IMR-90 (cell line): ENCODE measurements around the gene KCNMA1. TPM values are rescaled to one million over a fixed set of nuclear protein-coding genes. Genes with fewer than 3 reads are reported as not detected.
A peak's percentile ranks its signal among the peaks of the same experiment; 100 is the strongest.

Experiments
- ATAC-seq: fragments of 200-7000 bp; cut with Tn5 transposase; 2 replicates; pipeline ENCODE4 v1.9.1; 2020; ENCODE audit warnings: low read depth, mild to moderate bottlenecking, moderate library complexity
- BruUV-seq: library from RNA; stranded (reverse); fragments of 400-500 nt; replicated peaks from 2 replicates; lab custom pipeline; 2021; lab: Mats Ljungman, UMichigan
- CTCF ChIA-PET: fragments of 300-600 bp; formaldehyde crosslinking; extraction: SDS; loops from one replicate; lab custom pipeline; 2021; ENCODE audit warnings: antibody characterized with exemption; lab: Yijun Ruan, JAX
- POLR2A ChIA-PET: fragments of 300-600 bp; sonication (Branson Sonifier 250); formaldehyde crosslinking; loops from one replicate; lab custom pipeline; 2022; ENCODE audit warnings: antibody characterized with exemption; ENCODE audit not compliant: unreplicated experiment; lab: Charles Lee
- DNase-seq: peaks from one replicate; pipeline ENCODE4 v3.0.0; 2013
- H2AFZ ChIP-seq: replicated peaks from 2 replicates; pipeline ENCODE3; 2013; ENCODE audit warnings: low read length, mild to moderate bottlenecking; ENCODE audit not compliant: poor library complexity
- H2AK5ac ChIP-seq: 2 replicates; pipeline ENCODE4 v1.6.1; 2013; ENCODE audit warnings: low read depth, low read length, inconsistent platforms
- H2AK9ac ChIP-seq: replicated peaks from 2 replicates; pipeline ENCODE3; 2013; ENCODE audit warnings: mild to moderate bottlenecking, low read depth, low read length, moderate library complexity; ENCODE audit not compliant: poor library complexity
- H2BK120ac ChIP-seq: 2 replicates; pipeline ENCODE4 v1.6.1; 2013; ENCODE audit warnings: low read depth, low read length, inconsistent platforms
- H2BK15ac ChIP-seq: 3 replicates; pipeline ENCODE4 v1.6.1; 2013; ENCODE audit warnings: low read depth, low read length, inconsistent platforms
- H2BK20ac ChIP-seq: 2 replicates; pipeline ENCODE4 v1.6.1; 2013; ENCODE audit warnings: low read depth, mild to moderate bottlenecking, inconsistent platforms, low read length, moderate library complexity
- H2BK5ac ChIP-seq: 2 replicates; pipeline ENCODE4 v1.6.1; 2013; ENCODE audit warnings: mild to moderate bottlenecking, low read depth, low read length, inconsistent platforms; ENCODE audit not compliant: poor library complexity, severe bottlenecking
- H3K14ac ChIP-seq: replicated peaks from 2 replicates; pipeline ENCODE4 v1.6.1; 2013; ENCODE audit warnings: low read depth, low read length, inconsistent platforms
- H3K18ac ChIP-seq: 2 replicates; pipeline ENCODE4 v1.6.1; 2013; ENCODE audit warnings: low read depth, low read length, control low read depth
- H3K23ac ChIP-seq: 2 replicates; pipeline ENCODE4 v1.6.1; 2013; ENCODE audit warnings: low read depth, low read length, inconsistent platforms
- H3K27ac ChIP-seq: 2 replicates; pipeline ENCODE4 v1.5.1; 2013; ENCODE audit warnings: mild to moderate bottlenecking, control low read depth, low read length; ENCODE audit not compliant: insufficient read depth
- H3K27me3 ChIP-seq: 2 replicates; pipeline ENCODE4 v1.6.1; 2013; ENCODE audit warnings: low read length; ENCODE audit not compliant: control insufficient read depth, insufficient read depth
- H3K36me3 ChIP-seq: 2 replicates; pipeline ENCODE4 v1.6.1; 2013; ENCODE audit warnings: low read length, mixed read lengths; ENCODE audit not compliant: control insufficient read depth, insufficient read depth
- H3K4ac ChIP-seq: 2 replicates; pipeline ENCODE4 v1.6.1; 2013; ENCODE audit warnings: low read depth, low read length, inconsistent platforms
- H3K4me1 ChIP-seq: 2 replicates; pipeline ENCODE4 v1.6.1; 2013; ENCODE audit warnings: low read length, mixed read lengths; ENCODE audit not compliant: control insufficient read depth, insufficient read depth
- H3K4me2 ChIP-seq: 2 replicates; pipeline ENCODE4 v1.6.1; 2013; ENCODE audit warnings: low read depth, mild to moderate bottlenecking, control low read depth, low read length, moderate library complexity
- H3K4me3 ChIP-seq: 2 replicates; pipeline ENCODE4 v1.5.1; 2013; ENCODE audit warnings: low read depth, mild to moderate bottlenecking, control low read depth, low read length, moderate library complexity; ENCODE audit not compliant: insufficient read depth
- H3K56ac ChIP-seq: 2 replicates; pipeline ENCODE4 v1.6.1; 2013; ENCODE audit warnings: low read length, inconsistent platforms; ENCODE audit not compliant: insufficient read depth; ENCODE audit errors: extremely low read depth
- H3K79me1 ChIP-seq, 2 experiments: 2 replicates each; pipeline ENCODE4 v1.6.1; 2013; ENCODE audit warnings: low read length in 2 of 2, inconsistent platforms in 1 of 2, low read depth in 1 of 2
- H3K9ac ChIP-seq: 2 replicates; pipeline ENCODE4 v1.6.1; 2013; ENCODE audit warnings: low read depth, low read length, control low read depth
- H3K9me1 ChIP-seq: 2 replicates; pipeline ENCODE4 v1.6.1; 2013; ENCODE audit warnings: low read length, inconsistent platforms; ENCODE audit not compliant: insufficient read depth
- H3K9me3 ChIP-seq: 2 replicates; pipeline ENCODE4 v1.6.1; 2013; ENCODE audit warnings: low read length; ENCODE audit not compliant: control insufficient read depth, insufficient read depth
- H4K20me1 ChIP-seq: 2 replicates; pipeline ENCODE4 v1.6.1; 2013; ENCODE audit warnings: low read length, inconsistent platforms; ENCODE audit not compliant: insufficient read depth
- H4K5ac ChIP-seq: 2 replicates; pipeline ENCODE4 v1.6.1; 2013; ENCODE audit warnings: mild to moderate bottlenecking, low read depth, low read length, control low read depth
- H4K8ac ChIP-seq, 2 experiments: 2 replicates each; pipeline ENCODE4 v1.6.1; 2013; ENCODE audit warnings: low read depth in 2 of 2, low read length in 2 of 2, control low read depth in 1 of 2, inconsistent platforms in 1 of 2
- H4K91ac ChIP-seq: 2 replicates; pipeline ENCODE4 v1.6.1; 2013; ENCODE audit warnings: low read depth, low read length, inconsistent platforms; ENCODE audit not compliant: insufficient read depth
- BHLHE40 ChIP-seq: fragments of 150-350 bp; IDR thresholded peaks from 2 replicates; pipeline ENCODE4 v1.6.1; 2016; ENCODE audit warnings: mild to moderate bottlenecking, low read depth, low read length
- CEBPB ChIP-seq: IDR thresholded peaks from 2 replicates; pipeline ENCODE4 v1.6.1; 2012; ENCODE audit warnings: low read depth, low read length, improper control_type of control experiment
- CHD1 ChIP-seq: IDR thresholded peaks from 2 replicates; pipeline ENCODE4 v1.6.1; 2012; ENCODE audit warnings: low read depth, low read length, improper control_type of control experiment
- FOS ChIP-seq: fragments of 150-350 bp; IDR thresholded peaks from 2 replicates; pipeline ENCODE4 v1.6.1; 2016; ENCODE audit warnings: low read depth, low read length
- MAFK ChIP-seq: IDR thresholded peaks from 2 replicates; pipeline ENCODE4 v1.6.1; 2012; ENCODE audit warnings: low read depth, low read length, improper control_type of control experiment
- MAZ ChIP-seq: IDR thresholded peaks from 2 replicates; pipeline ENCODE4 v1.6.1; 2012; ENCODE audit warnings: low read depth, mild to moderate bottlenecking, low read length, improper control_type of control experiment, moderate library complexity, borderline replicate concordance
- MXI1 ChIP-seq: IDR thresholded peaks from 2 replicates; pipeline ENCODE4 v1.6.1; 2012; ENCODE audit warnings: low read depth, mild to moderate bottlenecking, low read length, moderate library complexity, borderline replicate concordance
- NFE2L2 ChIP-seq: fragments of 150-350 bp; IDR thresholded peaks from 2 replicates; pipeline ENCODE4 v1.6.1; 2016; ENCODE audit warnings: low read depth, mild to moderate bottlenecking, low read length
- POLR2A ChIP-seq: IDR thresholded peaks from 2 replicates; pipeline ENCODE4 v1.6.1; 2012; ENCODE audit warnings: mild to moderate bottlenecking, low read depth, low read length
- RAD21 ChIP-seq: IDR thresholded peaks from 2 replicates; pipeline ENCODE4 v1.6.1; 2012; ENCODE audit warnings: low read length, improper control_type of control experiment
- RCOR1 ChIP-seq: IDR thresholded peaks from 2 replicates; pipeline ENCODE4 v1.6.1; 2012; ENCODE audit warnings: mild to moderate bottlenecking, low read length, improper control_type of control experiment; ENCODE audit not compliant: insufficient replicate concordance
- RFX5 ChIP-seq: IDR thresholded peaks from 2 replicates; pipeline ENCODE4 v1.8.0; 2012; ENCODE audit warnings: low read depth, mild to moderate bottlenecking, low read length, moderate library complexity
- USF2 ChIP-seq: fragments of 150-350 bp; IDR thresholded peaks from 2 replicates; pipeline ENCODE4 v1.6.1; 2017; ENCODE audit warnings: mild to moderate bottlenecking, antibody characterized with exemption, low read length, low read depth
- WGBS, 2 experiments: methylation state at CpG; one replicate each; pipeline versions ENCODE4 v1.1.5 to v1.1.7; 2013; ENCODE audit warnings: missing lambda C conversion rate in 2 of 2; ENCODE audit not compliant: insufficient read length in 1 of 2; ENCODE audit errors: extremely low coverage in 2 of 2; 5-methylcytosine and 5-hydroxymethylcytosine counted together
- dilution Hi-C: fragments of 300-500 bp; cut with HindIII; formaldehyde crosslinking; loops from one replicate; pipeline ENCODE4 v1.14.3; 2018; ENCODE audit warnings: low sequenced_read_pairs; ENCODE audit not compliant: unreplicated experiment
- in situ Hi-C: fragments of 300-500 bp; cut with MboI; formaldehyde crosslinking; loops from 3 replicates; pipeline ENCODE4 v1.14.3; 2019; ENCODE audit warnings: low sequenced_read_pairs, inconsistent platforms, mixed read lengths
- intact Hi-C: fragments of 100-400 bp; cut with micrococcal nuclease; formaldehyde crosslinking; loops from 2 replicates; pipeline ENCODE4 v1.10.0; 2022
- polyA plus RNA-seq, 3 experiments: library from polyadenylated mRNA; depleted of rRNA; stranded (reverse); fragments of >200 nt; gene quantifications; 2 replicates each; pipeline ENCODE4 v1.2.3, GENCODE V29; 2012; ENCODE audit warnings: low replicate concordance in 1 of 3
- total RNA-seq: library from RNA; depleted of rRNA; stranded (reverse); fragments of >200 nt; gene quantifications from 2 replicates; pipeline ENCODE4 v1.2.3, GENCODE V29; 2012
- TF ChIP-seq, protein P1 (sequence below): fragments of 150-350 bp; IDR thresholded peaks from 2 replicates; pipeline ENCODE4 v1.6.1; 2016; ENCODE audit warnings: low read depth, mild to moderate bottlenecking, low read length, moderate library complexity, borderline replicate concordance
- TF ChIP-seq, protein P2 (sequence below): conservative IDR thresholded peaks from 2 replicates; pipeline ENCODE4 v1.5.1; 2012; ENCODE audit warnings: mild to moderate bottlenecking, low read depth, low read length, improper control_type of control experiment

The KCNMA1 gene
- total and polyA plus RNA-seq, 2 of the 4 experiments (the other 2 are of a cell fraction), result 25.6 to 29.6 TPM

GRCh38 chr10:77386838-77387237, 250.8 kb downstream of the KCNMA1 start:
- Histone ChIP-seq H3K4me3 (0 out of 2 replicates have a peak overlapping the region, but pooled peaks have one; percentile 8), H3K14ac (peak overlapping the region; percentile 6; the same call in 1 of the 2 replicates), H4K5ac (peak overlapping the region; percentile 19; the same call in 1 of the 2 replicates), H3K18ac (peak overlapping the region; percentile 34), H2BK20ac (peak overlapping the region; percentile 68), H3K27ac (peak overlapping the region; percentile 34), H3K9me3 (no peaks in the 10 kb centered on the region), H2BK120ac (peak overlapping the region; percentile 84), H3K9me1 (peaks cover 20% of the 10 kb centered on the region), H4K8ac (peak overlapping the region; percentile 60 to 71; a peak in 3 of 4 replicates), H3K4ac (peak overlapping the region; percentile 52; the same call in 1 of the 2 replicates), H2AFZ (peak overlapping the region; percentile 60), H3K36me3 (no peaks in the 10 kb centered on the region), H2AK9ac (peak overlapping the region; percentile 7), H2BK15ac (peak overlapping the region; percentile 84; the same call in 1 of the 3 replicates), H3K79me1 (peaks cover 0 to 25% of the 10 kb centered on the region in 2 experiments; a peak in 2 of 4 replicates), H2AK5ac (no peak overlapping the region), H2BK5ac (peak overlapping the region; percentile 72), H3K4me1 (peaks cover 15% of the 10 kb centered on the region), H3K27me3 (no peaks in the 10 kb centered on the region), H4K91ac (peak overlapping the region; percentile 68; the same call in 1 of the 2 replicates), H3K23ac (peak overlapping the region; percentile 13; the same call in 1 of the 2 replicates), H3K9ac (peak overlapping the region; percentile 18), H4K20me1 (no peaks in the 10 kb centered on the region), H3K56ac (peak overlapping the region; percentile 48; the same call in 1 of the 2 replicates), H3K4me2 (peak overlapping the region; percentile 56)
- no CpG with 5 or more reads among the region's 5 CpGs for WGBS, 2 experiments
- ChIA-PET POLR2A (no interaction called here), CTCF (interaction anchor here (0.6 to 1.6 kb wide), 3 partner anchors 12 to 136 kb away, joined by 3 to 5 read pairs (median 3); no protein-coding TSS in a partner anchor)
- intact Hi-C loops (no loop called here), dilution Hi-C loops (no loop called here), in situ Hi-C loops (no loop called here)
- DNase-seq (peak; percentile 90), ATAC-seq (peak; percentile 79)
- BruUV-seq, result no TSS peak
- TF ChIP-seq RFX5 (no peak), CEBPB (no peak), NFE2L2 (no peak), POLR2A (no peak), RAD21 (peak; percentile 6; the same call in 1 of the 2 replicates), MXI1 (no peak), RCOR1 (no peak), CHD1 (no peak), USF2 (no peak), MAZ (peak; percentile 67; the same call in 1 of the 2 replicates), FOS (peak; percentile 58; the same call in 1 of the 2 replicates), MAFK (no peak), BHLHE40 (peak; percentile 19; the same call in 1 of the 2 replicates)
- TF ChIP-seq, protein P1, sequence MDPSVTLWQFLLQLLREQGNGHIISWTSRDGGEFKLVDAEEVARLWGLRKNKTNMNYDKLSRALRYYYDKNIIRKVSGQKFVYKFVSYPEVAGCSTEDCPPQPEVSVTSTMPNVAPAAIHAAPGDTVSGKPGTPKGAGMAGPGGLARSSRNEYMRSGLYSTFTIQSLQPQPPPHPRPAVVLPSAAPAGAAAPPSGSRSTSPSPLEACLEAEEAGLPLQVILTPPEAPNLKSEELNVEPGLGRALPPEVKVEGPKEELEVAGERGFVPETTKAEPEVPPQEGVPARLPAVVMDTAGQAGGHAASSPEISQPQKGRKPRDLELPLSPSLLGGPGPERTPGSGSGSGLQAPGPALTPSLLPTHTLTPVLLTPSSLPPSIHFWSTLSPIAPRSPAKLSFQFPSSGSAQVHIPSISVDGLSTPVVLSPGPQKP, result no peak
- TF ChIP-seq, protein P2, sequence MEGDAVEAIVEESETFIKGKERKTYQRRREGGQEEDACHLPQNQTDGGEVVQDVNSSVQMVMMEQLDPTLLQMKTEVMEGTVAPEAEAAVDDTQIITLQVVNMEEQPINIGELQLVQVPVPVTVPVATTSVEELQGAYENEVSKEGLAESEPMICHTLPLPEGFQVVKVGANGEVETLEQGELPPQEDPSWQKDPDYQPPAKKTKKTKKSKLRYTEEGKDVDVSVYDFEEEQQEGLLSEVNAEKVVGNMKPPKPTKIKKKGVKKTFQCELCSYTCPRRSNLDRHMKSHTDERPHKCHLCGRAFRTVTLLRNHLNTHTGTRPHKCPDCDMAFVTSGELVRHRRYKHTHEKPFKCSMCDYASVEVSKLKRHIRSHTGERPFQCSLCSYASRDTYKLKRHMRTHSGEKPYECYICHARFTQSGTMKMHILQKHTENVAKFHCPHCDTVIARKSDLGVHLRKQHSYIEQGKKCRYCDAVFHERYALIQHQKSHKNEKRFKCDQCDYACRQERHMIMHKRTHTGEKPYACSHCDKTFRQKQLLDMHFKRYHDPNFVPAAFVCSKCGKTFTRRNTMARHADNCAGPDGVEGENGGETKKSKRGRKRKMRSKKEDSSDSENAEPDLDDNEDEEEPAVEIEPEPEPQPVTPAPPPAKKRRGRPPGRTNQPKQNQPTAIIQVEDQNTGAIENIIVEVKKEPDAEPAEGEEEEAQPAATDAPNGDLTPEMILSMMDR, result no peak
